SK-N-SH treated with all-trans-retinoic acid at 6 μM for 48 hours (cell line): Measurements from ENCODE around the gene SSR1.

ENCODE experiments used
- ATAC-seq: fragments of 200-7000 bp; cut with Tn5 transposase; 3 replicates; pipeline ENCODE4 v1.9.1; 2020; ENCODE audit warnings: mild to moderate bottlenecking, moderate library complexity
- ARNTL ChIP-seq: fragments of 450-650 bp; formaldehyde crosslinking; IDR thresholded peaks from 2 replicates; pipeline ENCODE4 v1.5.0; 2020; ENCODE audit warnings: low read depth, mild to moderate bottlenecking, moderate library complexity, borderline replicate concordance
- BACH2 ChIP-seq: fragments of 250-450 bp; sonication (Bioruptor Pico); IDR thresholded peaks from 2 replicates; pipeline ENCODE4 v1.9.0; 2021; ENCODE audit warnings: mild to moderate bottlenecking, borderline replicate concordance
- CREB5 ChIP-seq: fragments of 250-450 bp; sonication (Bioruptor Pico); IDR thresholded peaks from 2 replicates; pipeline ENCODE4 v1.5.1; 2020; ENCODE audit warnings: low read depth, mild to moderate bottlenecking, moderate library complexity
- CSDC2 ChIP-seq: fragments of 250-450 bp; sonication (Bioruptor Pico); IDR thresholded peaks from 2 replicates; pipeline ENCODE4 v1.5.0; 2020; ENCODE audit warnings: mild to moderate bottlenecking, moderate library complexity
- CSRNP3 ChIP-seq: fragments of 250-450 bp; sonication (Bioruptor Pico); IDR thresholded peaks from 2 replicates; pipeline ENCODE4 v1.5.1; 2021; ENCODE audit warnings: mild to moderate bottlenecking, moderate library complexity
- ESRRG ChIP-seq: fragments of 250-450 bp; sonication (Bioruptor Pico); IDR thresholded peaks from 2 replicates; pipeline ENCODE4 v1.6.1; 2021; ENCODE audit warnings: mild to moderate bottlenecking
- GLIS3 ChIP-seq: fragments of 250-450 bp; sonication (Bioruptor Pico); IDR thresholded peaks from 2 replicates; pipeline ENCODE4 v1.5.0; 2020; ENCODE audit warnings: mild to moderate bottlenecking, moderate library complexity
- ISL1 ChIP-seq: fragments of 250-450 bp; sonication (Bioruptor Pico); IDR thresholded peaks from 2 replicates; pipeline ENCODE4 v2.1.2; 2022; ENCODE audit warnings: mild to moderate bottlenecking, moderate library complexity
- OSR1 ChIP-seq: fragments of 250-450 bp; sonication (Bioruptor Pico); IDR thresholded peaks from 2 replicates; pipeline ENCODE4 v1.8.0; 2022; ENCODE audit warnings: moderate library complexity, mild to moderate bottlenecking, inconsistent platforms
- PATZ1 ChIP-seq: fragments of 250-450 bp; sonication (Bioruptor Pico); IDR thresholded peaks from 2 replicates; pipeline ENCODE4 v1.8.0; 2020; ENCODE audit warnings: mild to moderate bottlenecking, moderate library complexity, borderline replicate concordance
- POU6F1 ChIP-seq: fragments of 250-450 bp; sonication (Bioruptor Pico); IDR thresholded peaks from 2 replicates; pipeline ENCODE4 v1.8.0; 2021; ENCODE audit warnings: low read depth, mild to moderate bottlenecking, moderate library complexity, borderline replicate concordance
- PPARA ChIP-seq: fragments of 250-450 bp; sonication (Bioruptor Pico); IDR thresholded peaks from 2 replicates; pipeline ENCODE4 v1.5.0; 2020; ENCODE audit warnings: mild to moderate bottlenecking, borderline replicate concordance
- RARB ChIP-seq: fragments of 250-450 bp; sonication (Bioruptor Pico); IDR thresholded peaks from 2 replicates; pipeline ENCODE4 v1.8.0; 2021; ENCODE audit warnings: mild to moderate bottlenecking, moderate library complexity
- SNAI2 ChIP-seq: fragments of 250-450 bp; sonication (Bioruptor Pico); IDR thresholded peaks from 2 replicates; pipeline ENCODE4 v1.5.0; 2020; ENCODE audit warnings: mild to moderate bottlenecking, moderate library complexity
- TCF4 ChIP-seq: fragments of 250-450 bp; sonication (Bioruptor Pico); IDR thresholded peaks from 2 replicates; pipeline ENCODE4 v1.8.0; 2021; ENCODE audit warnings: mild to moderate bottlenecking, moderate library complexity, borderline replicate concordance
- TOX ChIP-seq: fragments of 250-450 bp; sonication (Bioruptor Pico); IDR thresholded peaks from 2 replicates; pipeline ENCODE4 v1.8.0; 2021; ENCODE audit warnings: mild to moderate bottlenecking, moderate library complexity, borderline replicate concordance
- TSHZ2 ChIP-seq: fragments of 250-450 bp; sonication (Bioruptor Pico); IDR thresholded peaks from 2 replicates; pipeline ENCODE4 v1.5.0; 2020; ENCODE audit warnings: mild to moderate bottlenecking, moderate library complexity
- ZC3H10 ChIP-seq: fragments of 250-450 bp; sonication (Bioruptor Pico); IDR thresholded peaks from 2 replicates; pipeline ENCODE4 v1.5.1; 2021; ENCODE audit warnings: mild to moderate bottlenecking, moderate library complexity
- ZFP3 ChIP-seq: fragments of 250-450 bp; sonication (Bioruptor Pico); IDR thresholded peaks from 2 replicates; pipeline ENCODE4 v1.5.0; 2020; ENCODE audit warnings: mild to moderate bottlenecking, moderate library complexity
- ZFP30 ChIP-seq: fragments of 450-650 bp; formaldehyde crosslinking; IDR thresholded peaks from 2 replicates; pipeline ENCODE4 v1.5.0; 2022; ENCODE audit warnings: mild to moderate bottlenecking, moderate library complexity
- ZNF565 ChIP-seq: fragments of 450-650 bp; formaldehyde crosslinking; conservative IDR thresholded peaks from 2 replicates; pipeline ENCODE4 v1.5.0; 2020; ENCODE audit warnings: low read depth, mild to moderate bottlenecking, moderate library complexity
- ZNF8 ChIP-seq: fragments of 450-650 bp; formaldehyde crosslinking; IDR thresholded peaks from 2 replicates; pipeline ENCODE4 v1.5.0; 2020; ENCODE audit warnings: mild to moderate bottlenecking, moderate library complexity

Gene SSR1

GRCh38 chr6:7298113-7298512 lies 14.9 kb downstream of the SSR1 start:
- TF ChIP-seq CSDC2 (CRISPR knock-in tag), result no peak
- TF ChIP-seq PATZ1, result peak; percentile 72; the same call in 1 of the 2 replicates
- TF ChIP-seq TCF4 (CRISPR knock-in tag), result 0 out of 2 replicates have a peak, but pooled peaks have one; percentile 16
- TF ChIP-seq ZNF8 (CRISPR knock-in tag), result no peak
- TF ChIP-seq ZNF565, result no peak
- no peak for TF ChIP-seq PPARA (CRISPR knock-in tag)
- TF ChIP-seq ZFP3 (CRISPR knock-in tag), result no peak
- peak; percentile 83 for TF ChIP-seq ISL1
- no peak for TF ChIP-seq TOX
- no peak for ATAC-seq

- ATAC-seq, result no peak
- no peak for TF ChIP-seq ZNF565
- no peak for TF ChIP-seq ZC3H10
- TF ChIP-seq SNAI2, result no peak
- TF ChIP-seq POU6F1 (CRISPR knock-in tag), result no peak
- no peak for TF ChIP-seq GLIS3 (CRISPR knock-in tag)
- TF ChIP-seq, all 23 proteins: peak for 0
Measured at GRCh38 chr6:7296602-7297001, 16.4 kb downstream of the SSR1 start.

- no peak for ATAC-seq
- TF ChIP-seq BACH2 (CRISPR knock-in tag), result no peak
- no peak for TF ChIP-seq TOX
- no peak for TF ChIP-seq PATZ1
- TF ChIP-seq ZNF565, result no peak
- no peak for TF ChIP-seq ZFP30 (CRISPR knock-in tag)
Measured at GRCh38 chr6:7295916-7296315, 17.1 kb downstream of the SSR1 start.

GRCh38 chr6:7292596-7293255 lies 20.3 kb downstream of the SSR1 start:
- no peak for ATAC-seq
- no peak for TF ChIP-seq ISL1
- no peak for TF ChIP-seq SNAI2
- TF ChIP-seq PPARA (CRISPR knock-in tag), result no peak
- TF ChIP-seq ARNTL (CRISPR knock-in tag), result no peak
- no peak for TF ChIP-seq TSHZ2 (CRISPR knock-in tag)
- no peak for TF ChIP-seq ESRRG (CRISPR knock-in tag)
- TF ChIP-seq PATZ1, result no peak
- no peak for TF ChIP-seq CSRNP3 (CRISPR knock-in tag)
- no peak for TF ChIP-seq ZFP3 (CRISPR knock-in tag)
- TF ChIP-seq BACH2 (CRISPR knock-in tag), result no peak
- TF ChIP-seq TOX, result no peak
- TF ChIP-seq OSR1, result no peak
- no peak for TF ChIP-seq GLIS3 (CRISPR knock-in tag)
- TF ChIP-seq CSDC2 (CRISPR knock-in tag), result no peak
- TF ChIP-seq CREB5 (CRISPR knock-in tag), result no peak
- TF ChIP-seq RARB (CRISPR knock-in tag), result no peak
- TF ChIP-seq TCF4 (CRISPR knock-in tag), result no peak
